Ishikawa (cell line): ENCODE measurements around the gene RRBP1.

Source experiments
- CEBPB ChIP-seq: IDR thresholded peaks from 2 replicates; pipeline ENCODE4 v1.6.1; 2012
- CREB1 ChIP-seq: IDR thresholded peaks from 2 replicates; pipeline ENCODE4 v1.6.1; 2012; ENCODE audit warnings: low read depth
- EGR1 ChIP-seq: IDR thresholded peaks from 2 replicates; pipeline ENCODE4 v1.6.1; 2012
- EP300 ChIP-seq: IDR thresholded peaks from 2 replicates; pipeline ENCODE4 v1.6.1; 2012; ENCODE audit warnings: borderline replicate concordance
- FOXM1 ChIP-seq: IDR thresholded peaks from 2 replicates; pipeline ENCODE4 v1.6.1; 2012; ENCODE audit warnings: low read depth, borderline replicate concordance
- NFIC ChIP-seq: IDR thresholded peaks from 2 replicates; pipeline ENCODE4 v1.6.1; 2012
- RAD21 ChIP-seq: IDR thresholded peaks from 2 replicates; pipeline ENCODE4 v1.6.1; 2012; ENCODE audit warnings: low read depth
- TAF1 ChIP-seq: IDR thresholded peaks from 2 replicates; pipeline ENCODE4 v1.6.1; 2012; ENCODE audit warnings: low read depth, mild to moderate bottlenecking
- TCF12 ChIP-seq: IDR thresholded peaks from 2 replicates; pipeline ENCODE4 v1.6.1; 2012; ENCODE audit warnings: low read depth
- TEAD4 ChIP-seq: IDR thresholded peaks from 2 replicates; pipeline ENCODE4 v1.6.1; 2012
- YY1 ChIP-seq: IDR thresholded peaks from 2 replicates; pipeline ENCODE4 v1.6.1; 2012; ENCODE audit warnings: low read depth
- ZBTB7A ChIP-seq: IDR thresholded peaks from 2 replicates; pipeline ENCODE4 v1.6.1; 2012; ENCODE audit warnings: low read depth
- TF ChIP-seq, protein P1 (sequence below): IDR thresholded peaks from 2 replicates; pipeline ENCODE4 v1.6.1; 2012
- TF ChIP-seq, protein P2 (sequence below): IDR thresholded peaks from 2 replicates; pipeline ENCODE4 v1.6.1; 2012; ENCODE audit warnings: low read depth, mild to moderate bottlenecking
- TF ChIP-seq, protein P3 (sequence below): IDR thresholded peaks from 2 replicates; pipeline ENCODE4 v1.6.1; 2012

Gene RRBP1

DNA sequence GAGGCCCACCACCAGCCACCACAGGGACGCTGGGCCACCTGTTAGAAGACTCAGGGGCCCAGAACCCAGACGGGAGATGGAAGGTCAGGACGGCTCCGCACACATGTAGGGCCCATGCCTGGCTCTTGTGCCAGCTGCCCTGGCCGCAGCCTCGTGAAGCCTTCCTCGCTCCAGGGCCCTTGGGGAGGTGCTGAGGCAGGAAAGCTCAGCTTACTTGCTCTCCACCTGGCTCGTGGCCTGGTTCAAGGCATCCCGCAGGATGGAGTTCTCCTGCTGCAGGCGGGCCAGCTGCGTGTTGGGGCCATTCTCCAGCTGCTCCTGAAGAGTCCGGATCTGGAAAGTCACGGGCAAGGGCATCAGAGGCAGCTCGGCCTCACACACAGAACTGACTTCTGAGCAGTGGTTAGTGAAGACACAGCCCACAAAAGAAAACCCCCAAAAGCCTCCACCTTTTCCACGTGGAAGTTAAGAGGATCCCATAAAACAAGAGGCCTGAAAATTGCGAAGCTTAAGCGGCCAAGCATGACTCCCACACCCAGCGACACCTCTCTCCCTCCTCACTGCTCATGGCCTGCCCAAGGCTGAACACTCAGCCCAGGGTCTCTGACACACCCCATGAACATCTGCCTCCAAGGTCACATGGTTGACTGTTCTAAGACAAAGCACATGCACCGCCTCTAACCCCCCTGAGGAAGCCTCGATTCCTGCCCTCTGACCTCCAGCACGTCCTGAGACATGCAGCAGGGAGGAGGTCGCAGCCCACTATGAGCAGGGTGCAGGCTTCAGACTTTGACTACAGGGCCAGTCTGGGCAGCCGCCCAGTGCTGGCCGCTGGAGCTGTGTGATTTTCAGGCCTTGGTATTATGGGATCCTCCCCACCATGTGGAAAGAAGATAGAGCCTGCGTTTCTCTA, 46.5 kb downstream of the RRBP1 start:
- TF ChIP-seq, protein P1, sequence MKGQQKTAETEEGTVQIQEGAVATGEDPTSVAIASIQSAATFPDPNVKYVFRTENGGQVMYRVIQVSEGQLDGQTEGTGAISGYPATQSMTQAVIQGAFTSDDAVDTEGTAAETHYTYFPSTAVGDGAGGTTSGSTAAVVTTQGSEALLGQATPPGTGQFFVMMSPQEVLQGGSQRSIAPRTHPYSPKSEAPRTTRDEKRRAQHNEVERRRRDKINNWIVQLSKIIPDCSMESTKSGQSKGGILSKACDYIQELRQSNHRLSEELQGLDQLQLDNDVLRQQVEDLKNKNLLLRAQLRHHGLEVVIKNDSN, result no peak
- TF ChIP-seq RAD21 (no peak), TCF12 (no peak), NFIC (no peak), ZBTB7A (no peak), TAF1 (no peak), FOXM1 (no peak), EP300 (no peak), YY1 (no peak), CREB1 (no peak), EGR1 (no peak)
- TF ChIP-seq, protein P2, sequence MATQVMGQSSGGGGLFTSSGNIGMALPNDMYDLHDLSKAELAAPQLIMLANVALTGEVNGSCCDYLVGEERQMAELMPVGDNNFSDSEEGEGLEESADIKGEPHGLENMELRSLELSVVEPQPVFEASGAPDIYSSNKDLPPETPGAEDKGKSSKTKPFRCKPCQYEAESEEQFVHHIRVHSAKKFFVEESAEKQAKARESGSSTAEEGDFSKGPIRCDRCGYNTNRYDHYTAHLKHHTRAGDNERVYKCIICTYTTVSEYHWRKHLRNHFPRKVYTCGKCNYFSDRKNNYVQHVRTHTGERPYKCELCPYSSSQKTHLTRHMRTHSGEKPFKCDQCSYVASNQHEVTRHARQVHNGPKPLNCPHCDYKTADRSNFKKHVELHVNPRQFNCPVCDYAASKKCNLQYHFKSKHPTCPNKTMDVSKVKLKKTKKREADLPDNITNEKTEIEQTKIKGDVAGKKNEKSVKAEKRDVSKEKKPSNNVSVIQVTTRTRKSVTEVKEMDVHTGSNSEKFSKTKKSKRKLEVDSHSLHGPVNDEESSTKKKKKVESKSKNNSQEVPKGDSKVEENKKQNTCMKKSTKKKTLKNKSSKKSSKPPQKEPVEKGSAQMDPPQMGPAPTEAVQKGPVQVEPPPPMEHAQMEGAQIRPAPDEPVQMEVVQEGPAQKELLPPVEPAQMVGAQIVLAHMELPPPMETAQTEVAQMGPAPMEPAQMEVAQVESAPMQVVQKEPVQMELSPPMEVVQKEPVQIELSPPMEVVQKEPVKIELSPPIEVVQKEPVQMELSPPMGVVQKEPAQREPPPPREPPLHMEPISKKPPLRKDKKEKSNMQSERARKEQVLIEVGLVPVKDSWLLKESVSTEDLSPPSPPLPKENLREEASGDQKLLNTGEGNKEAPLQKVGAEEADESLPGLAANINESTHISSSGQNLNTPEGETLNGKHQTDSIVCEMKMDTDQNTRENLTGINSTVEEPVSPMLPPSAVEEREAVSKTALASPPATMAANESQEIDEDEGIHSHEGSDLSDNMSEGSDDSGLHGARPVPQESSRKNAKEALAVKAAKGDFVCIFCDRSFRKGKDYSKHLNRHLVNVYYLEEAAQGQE, result no peak
- TF ChIP-seq, protein P3, sequence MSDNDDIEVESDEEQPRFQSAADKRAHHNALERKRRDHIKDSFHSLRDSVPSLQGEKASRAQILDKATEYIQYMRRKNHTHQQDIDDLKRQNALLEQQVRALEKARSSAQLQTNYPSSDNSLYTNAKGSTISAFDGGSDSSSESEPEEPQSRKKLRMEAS, result no peak

DNA sequence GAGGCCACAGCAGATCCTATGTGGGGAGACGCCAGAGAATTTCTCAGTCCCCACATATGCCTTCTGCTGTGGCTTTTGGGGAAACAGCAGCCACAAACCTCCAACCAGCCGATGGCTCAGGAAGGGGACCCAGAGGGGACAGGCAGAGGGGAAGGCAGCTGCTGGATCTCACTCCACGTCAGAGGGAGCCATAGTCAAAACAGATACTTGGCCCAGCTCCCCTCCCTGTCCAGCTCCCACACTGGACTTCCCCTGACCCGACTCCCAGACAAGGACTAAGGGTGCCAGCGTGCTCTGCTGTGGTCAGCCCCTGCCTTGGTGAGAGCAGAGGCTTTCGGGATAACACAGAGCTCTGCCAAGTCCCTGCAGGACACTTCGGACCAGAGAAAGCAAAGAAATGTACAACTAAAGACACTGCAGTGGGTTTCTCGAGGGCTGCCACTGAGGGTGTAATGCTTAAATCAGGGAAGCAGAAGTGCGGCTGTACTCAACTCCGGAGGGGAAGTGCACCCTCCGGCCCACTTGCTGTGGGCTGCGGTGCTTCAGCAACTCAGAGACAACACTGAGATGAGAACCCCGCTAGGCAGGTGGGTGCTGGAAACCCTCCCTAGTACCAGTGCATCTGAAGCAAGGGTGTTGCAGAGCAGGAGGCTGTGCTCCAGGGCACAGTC, 47.2 kb downstream of the RRBP1 start:
- TF ChIP-seq ZBTB7A, result no peak
- TF ChIP-seq EGR1, result no peak
- TF ChIP-seq, protein P2, result no peak
- TF ChIP-seq FOXM1, result no peak
- no peak for TF ChIP-seq CREB1
- no peak for TF ChIP-seq TEAD4
- TF ChIP-seq, protein P1, result no peak
- TF ChIP-seq CEBPB, result no peak

DNA sequence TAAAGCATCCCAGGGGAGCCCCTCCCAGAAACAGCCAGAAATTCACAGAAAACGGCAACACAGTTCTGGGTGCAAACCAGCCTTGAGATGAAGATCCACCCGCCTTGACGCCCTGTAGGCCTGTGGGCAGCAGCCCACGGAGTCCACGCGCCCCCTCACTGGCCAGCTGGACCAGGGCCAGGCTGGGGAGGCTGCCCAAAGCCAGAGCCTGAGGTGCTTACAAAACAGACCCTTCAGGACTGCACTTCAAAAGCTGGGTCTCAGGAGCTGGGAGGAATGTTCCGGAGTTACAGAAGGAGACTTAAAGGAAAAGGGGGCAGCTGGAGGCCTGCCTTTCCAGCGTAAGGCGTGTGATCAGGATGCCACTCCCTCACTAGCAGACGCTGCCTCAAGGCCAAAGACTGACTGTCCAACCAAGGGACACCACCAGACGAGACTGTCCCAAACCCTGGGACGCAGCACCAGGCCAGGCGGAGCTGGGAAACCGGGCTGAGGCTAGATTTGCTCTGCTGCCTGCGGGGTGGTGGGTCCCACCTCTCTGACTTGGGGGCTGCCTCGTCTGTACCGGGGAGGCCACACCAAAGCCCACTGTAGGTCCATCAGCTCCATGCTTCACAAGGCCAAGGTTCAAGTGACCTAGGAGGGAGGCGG, 48.1 kb downstream of the RRBP1 start:
- TF ChIP-seq CEBPB (no peak), EP300 (no peak), TAF1 (no peak), NFIC (no peak), RAD21 (no peak), EGR1 (no peak), ZBTB7A (no peak), CREB1 (no peak), FOXM1 (no peak), TCF12 (no peak), YY1 (no peak), TEAD4 (no peak)
- TF ChIP-seq, protein P2, result no peak
- TF ChIP-seq, protein P3, result no peak
- TF ChIP-seq, protein P1, result no peak
